GM18858 (cell line): ENCODE data around the gene PSMA3.

Source experiments
- ATAC-seq: cut with Tn5 transposase; IDR thresholded peaks from one replicate; pipeline ENCODE4 v1.9.1; 2021; ENCODE audit not compliant: unreplicated experiment

PSMA3 gene

DNA sequence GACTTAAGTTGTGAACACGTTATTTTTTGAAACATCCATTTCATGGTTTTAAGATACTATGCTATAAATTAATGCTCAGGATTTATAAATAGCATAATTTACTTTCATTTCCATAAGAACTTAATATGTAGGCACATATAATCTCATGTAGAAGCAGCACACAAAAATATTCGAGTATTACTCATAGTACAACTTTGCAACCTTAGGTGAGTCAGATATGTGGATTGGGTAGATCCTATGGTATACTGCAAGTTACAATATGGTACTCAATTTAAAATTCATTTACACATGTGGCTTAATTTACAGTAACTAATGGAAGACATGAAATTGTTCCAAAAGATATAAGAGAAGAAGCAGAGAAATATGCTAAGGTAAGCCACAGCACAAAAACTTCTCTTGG, 26.0 kb downstream of the PSMA3 start:
- ATAC-seq = no peak

DNA sequence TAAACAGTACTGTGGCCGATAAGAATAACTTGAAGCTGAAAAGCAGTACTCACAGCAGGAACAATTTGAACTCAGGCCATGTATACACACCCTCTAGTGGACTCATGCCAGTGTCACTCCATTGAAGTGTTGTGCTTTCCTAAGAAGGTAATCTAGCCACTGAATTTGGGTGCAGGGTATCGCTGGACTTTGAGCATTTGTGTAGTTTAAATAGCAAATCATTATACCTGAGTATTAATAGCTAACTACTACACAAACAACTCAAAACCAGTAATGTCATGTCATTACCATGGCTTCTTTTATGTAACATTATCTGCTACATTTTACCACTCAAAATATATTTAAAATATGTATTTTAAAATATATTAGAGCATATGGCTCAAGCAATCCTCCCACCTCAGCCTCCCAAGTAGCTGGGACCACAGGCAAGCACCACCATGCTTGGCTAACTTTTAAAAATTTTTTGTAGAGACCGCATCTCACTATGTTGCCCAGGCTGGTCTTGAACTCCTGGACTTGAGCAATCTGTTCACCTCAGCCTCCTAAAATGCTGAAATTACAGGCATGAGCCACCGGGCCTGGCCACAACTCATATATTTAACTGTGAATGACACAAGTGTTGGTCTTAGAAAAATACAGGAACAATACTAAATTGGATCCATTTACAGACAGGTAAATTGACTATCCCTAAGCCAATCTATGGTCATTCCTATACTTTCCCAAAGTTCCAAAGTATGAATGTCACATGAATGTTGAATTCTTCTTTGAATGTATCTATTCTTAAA, 28.1 kb downstream of the PSMA3 start:
- no peak for ATAC-seq

DNA sequence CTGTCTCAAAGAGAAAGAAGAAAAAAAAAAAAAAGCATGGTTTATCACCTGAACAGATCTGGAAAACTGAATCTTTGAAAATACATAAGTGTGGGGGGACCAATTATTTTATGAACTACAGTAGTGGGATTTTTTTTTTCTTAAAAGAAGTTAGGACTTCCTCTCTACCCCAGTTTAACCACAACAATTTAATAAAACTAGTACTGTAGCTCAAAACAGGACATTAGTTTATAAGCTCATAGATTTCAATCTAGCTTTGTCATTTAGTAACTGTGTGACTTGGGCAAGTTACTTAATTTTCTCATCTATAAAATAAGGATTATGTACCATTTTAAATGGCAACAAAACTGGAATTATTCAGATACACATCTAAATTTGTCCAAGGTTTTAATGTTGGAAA, 30.2 kb downstream of the PSMA3 start:
- no peak for ATAC-seq

DNA sequence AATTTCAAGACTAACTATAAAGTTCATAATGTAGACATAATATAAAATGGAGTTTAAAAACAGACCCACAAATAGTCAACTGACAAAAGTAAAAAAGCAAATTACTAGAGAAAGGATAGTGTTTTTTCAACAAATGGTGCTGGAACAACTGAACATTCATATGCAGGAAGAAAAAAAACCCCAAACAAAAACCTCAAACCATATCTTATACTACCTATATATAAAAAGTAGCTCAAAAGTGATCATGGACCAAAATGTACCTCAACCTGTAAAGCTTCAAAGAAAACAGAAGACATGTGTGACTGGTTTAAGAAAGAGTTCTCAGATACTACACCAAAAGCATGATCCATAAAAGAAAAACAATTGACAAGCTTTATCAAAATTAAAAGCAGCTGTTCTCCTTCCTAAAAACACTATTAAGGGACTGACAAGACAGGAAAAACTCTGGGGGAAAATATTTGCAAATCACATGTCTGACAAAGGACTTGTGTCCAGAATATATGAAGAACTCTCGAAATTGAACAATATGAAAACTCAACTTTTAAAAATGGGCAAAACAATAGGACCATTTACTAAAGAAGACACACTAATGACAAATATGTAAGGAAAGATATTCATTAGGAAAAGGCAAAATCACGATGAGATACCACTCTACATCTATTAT, 31.0 kb downstream of the PSMA3 start:
- no peak for ATAC-seq

DNA sequence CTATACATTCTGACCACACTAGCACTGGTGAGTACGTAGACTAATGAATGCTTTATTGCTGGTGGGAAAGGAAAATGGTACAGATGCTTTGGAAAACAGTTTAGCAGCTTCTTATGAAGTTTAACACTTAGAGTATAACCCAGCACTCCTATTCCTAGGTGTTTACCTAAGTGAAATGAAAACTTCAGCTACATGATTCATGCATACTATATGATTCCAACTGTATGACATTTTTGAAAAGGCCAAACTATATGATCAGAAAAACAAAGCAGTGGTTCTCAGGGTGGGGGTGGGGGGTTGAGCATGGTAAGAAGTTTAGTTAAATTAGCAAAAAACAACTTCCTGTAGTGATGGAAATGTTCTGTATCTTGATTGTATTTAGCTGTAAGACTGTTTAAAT, 31.6 kb downstream of the PSMA3 start:
- ATAC-seq = no peak

DNA sequence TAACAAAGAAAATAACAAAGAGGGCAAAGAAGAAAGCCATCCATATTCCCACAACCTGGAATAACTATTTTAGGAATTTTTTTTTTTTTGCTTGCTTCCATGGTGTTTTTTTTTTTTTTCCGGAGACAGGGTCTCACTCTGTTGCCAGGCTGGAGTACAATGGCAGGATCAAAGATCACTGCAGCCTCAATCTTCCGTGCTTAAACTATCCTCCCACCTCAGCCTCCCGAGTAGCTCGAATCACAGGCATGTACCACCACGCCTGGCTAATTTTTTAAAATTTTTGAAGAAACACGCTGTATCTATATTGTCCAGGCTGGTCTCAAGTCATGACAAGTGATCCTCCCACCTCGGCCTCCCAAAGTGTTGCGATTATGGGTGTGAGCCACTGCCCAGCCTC, 33.5 kb downstream of the PSMA3 start:
- no peak for ATAC-seq

DNA sequence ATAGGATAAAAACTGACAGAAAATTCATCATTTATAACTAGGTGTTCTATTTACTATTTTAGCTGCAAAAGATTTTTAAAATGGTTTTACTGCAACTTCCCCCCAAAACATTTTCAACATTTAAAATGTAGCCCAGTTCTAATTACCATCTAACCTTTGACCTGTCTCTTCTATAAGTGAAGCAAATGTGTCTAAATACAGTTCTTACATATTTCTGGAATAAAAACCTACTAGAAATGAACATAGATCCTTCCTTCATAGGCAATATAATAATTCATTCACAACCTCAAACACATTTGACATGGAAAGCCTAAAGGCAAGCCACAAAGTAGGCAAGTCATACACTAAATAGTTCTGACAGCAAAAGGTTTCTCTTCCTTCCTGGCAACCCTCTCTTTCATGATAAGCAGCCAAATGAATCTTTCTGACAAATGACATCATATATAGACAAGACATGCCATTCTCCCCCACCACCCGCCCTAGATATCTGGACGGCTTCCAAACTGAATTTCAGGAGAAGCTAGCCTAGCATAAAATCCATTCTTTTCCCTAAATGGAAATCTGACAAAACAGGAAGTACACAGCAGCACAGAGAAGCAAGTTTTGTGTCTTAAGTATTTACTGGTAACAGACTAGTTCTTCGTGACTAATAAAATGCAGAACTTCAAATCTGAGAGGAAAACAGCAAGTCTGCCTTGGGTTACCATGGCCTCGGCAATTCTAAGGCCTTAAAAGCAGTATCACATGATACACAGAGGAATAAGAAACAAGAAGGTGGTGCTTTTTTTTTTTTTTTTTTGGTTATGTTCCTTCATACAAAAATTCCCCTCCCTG, 36.5 kb downstream of the PSMA3 start:
- ATAC-seq = peak; percentile 61

DNA sequence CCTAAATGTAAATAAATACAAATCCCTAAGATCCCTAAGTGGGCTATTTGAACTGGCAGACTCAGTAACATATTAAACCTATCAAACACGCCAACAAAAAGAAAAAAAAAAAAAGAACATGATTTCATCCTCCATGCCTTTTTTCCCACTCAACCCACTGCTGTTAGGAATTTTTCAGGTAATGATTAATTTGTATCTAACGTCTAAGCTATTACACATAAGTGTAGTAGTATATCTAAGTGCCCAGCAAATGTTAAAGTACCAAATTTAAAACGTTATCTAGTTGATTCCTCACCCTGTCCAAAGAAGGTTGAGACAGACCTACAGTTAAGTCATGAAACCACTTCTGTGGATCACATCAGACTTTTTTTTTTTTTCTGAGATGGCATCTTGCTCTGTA, 37.3 kb downstream of the PSMA3 start:
- no peak for ATAC-seq

DNA sequence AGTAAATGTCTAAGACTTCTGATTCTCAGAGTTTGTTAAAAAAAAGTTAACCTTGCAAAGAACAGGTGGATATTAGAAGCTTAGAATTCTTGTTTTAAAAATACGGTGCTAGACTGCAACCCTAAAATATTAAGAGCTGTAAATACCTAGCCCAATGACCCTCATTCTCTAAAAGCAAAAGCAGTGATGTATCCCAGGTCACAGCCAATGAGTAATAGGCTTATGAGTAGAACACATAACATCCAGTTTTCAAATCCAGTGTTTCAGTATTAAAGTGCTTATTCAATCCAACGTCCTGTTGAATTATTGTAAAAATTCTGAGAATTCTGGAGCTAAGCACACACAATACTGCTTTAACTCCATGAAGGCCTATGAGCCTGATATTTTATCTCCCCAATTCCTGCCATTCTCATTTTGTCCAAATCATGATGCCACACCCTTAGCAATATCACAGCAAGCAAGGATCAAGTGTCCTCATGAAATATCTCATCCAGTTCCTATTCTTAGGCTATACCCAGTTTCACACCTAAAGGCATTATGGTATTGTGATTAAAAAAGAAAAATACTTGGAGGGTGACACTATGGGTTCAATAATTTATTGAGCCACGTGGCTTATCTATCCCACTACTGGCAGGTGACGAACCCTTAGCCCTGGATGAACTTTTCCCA, 38.4 kb downstream of the PSMA3 start:
- ATAC-seq = no peak

DNA sequence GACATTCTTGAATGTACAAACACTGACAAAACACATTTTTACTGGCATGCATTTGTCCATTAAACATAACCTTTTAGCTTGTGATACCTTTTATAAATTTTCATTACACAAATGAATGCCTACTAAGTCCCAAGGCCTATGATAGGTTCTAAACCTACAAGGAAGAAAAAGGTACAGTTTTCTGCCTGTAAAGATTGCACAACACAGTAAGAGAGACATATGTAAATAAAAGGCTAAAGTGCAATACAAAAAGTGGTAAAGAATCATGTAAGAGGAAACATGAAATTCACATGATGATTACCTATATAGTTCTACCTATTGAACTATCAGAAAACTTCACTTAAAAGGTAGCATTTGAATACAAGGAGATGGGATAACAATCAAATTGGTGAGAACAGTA, 39.1 kb downstream of the PSMA3 start:
- no peak for ATAC-seq

DNA sequence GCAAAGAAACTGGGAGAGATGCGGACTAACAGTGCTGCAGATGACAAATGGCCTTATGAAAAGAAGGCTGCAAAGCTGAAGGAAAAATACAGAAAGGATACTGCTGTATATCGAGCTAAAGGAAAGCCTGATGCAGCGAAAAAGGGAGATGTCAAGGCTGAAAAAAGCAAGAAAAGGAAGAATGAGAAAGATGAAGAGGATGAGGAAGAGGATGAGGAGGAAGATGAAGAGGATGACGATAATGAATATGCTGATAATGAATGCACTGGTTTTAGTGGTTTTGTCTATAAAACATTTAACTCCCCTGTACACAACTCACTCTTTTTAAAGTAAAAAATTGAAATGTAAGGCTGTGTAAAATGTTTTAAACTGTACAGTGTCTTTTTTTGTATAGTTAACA, 40.5 kb downstream of the PSMA3 start:
- no peak for ATAC-seq

DNA sequence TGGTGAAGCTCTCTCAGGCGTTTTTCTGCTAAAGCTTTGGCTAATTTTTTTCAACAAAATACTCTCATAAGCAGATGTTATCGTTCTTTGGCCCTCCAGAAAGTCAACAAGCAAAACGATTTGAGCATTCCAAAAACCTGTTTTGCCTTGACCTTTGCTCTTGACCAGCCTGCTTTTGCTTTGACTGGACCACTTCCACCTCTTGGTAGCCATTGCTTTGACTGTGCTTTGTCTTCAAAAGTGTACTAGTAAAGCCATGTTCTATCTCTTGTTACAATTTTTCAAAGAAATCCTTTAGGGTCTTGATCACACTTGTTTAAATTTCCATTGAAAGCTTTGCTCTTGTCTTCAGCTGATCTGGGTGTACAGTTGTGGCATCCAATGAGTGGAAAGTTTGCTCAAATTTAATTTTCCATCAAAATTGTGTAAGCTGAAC, 43.0 kb downstream of the PSMA3 start:
- no peak for ATAC-seq

DNA sequence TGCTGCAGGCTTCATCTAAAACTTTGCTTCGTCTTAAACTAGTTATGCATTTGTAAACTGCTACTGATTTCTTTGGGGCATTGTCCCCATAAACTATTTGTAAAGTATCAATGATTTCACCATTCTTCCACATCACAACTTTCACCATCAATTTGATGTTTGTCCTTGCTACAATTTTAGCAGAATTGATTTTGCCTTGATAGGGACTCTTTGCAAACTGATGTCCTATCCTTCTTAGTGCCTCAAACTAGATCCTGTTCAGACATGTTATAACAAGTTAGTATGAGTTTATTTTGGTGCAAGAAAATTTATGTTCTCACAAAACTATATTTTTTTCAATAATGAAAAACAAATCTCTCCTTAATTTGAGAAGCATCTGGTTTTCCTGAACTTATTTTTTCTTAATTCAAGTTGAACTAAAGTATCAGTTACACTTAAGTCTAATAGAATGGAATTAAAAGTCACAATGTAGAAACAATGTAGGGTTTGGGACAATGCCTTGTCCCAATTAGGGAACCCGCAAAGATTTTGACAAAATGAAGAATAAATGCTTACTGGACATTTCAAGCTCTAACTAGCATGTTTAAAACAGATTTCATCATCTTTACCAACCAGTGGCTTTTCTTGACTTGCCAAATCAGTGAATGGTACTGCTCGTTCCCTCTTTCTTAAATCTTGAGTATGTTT, 43.6 kb downstream of the PSMA3 start:
- no peak for ATAC-seq

DNA sequence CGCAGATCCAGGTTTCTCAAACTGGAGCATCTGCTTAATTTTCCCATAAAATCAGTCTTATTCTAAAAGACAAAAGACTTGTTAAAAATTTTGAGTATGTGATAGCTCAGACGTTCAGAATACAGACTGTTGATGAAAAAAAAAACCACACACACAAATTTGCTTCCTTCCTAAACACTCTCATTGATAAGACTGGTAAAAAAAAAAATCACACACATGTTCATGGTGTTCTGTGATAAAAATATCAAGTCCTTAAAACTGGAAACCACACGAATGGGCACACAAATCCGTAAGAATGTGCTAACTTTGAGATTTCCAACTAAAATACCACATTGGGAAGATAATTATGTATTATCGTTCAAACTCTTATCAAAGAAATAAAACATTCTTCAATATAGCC, 47.0 kb downstream of the PSMA3 start:
- ATAC-seq = no peak

DNA sequence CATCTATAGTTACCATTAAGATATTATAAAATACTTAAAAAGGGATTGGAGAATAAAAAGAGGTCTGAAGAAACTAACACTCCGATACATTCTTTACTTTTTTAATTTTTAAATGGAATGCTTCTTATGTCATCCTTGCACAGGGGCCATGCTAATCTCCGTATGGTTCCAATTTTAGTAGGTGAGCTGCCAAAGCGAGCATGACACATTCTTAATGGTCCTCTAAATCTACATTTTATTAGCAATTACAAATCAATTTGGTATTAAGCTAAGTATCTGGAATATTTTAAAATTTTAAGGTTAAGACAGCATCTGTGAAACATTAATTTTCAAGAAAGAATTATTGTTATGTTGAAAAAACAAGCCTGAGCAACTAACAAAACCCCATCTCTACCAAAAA, 47.5 kb downstream of the PSMA3 start:
- no peak for ATAC-seq

DNA sequence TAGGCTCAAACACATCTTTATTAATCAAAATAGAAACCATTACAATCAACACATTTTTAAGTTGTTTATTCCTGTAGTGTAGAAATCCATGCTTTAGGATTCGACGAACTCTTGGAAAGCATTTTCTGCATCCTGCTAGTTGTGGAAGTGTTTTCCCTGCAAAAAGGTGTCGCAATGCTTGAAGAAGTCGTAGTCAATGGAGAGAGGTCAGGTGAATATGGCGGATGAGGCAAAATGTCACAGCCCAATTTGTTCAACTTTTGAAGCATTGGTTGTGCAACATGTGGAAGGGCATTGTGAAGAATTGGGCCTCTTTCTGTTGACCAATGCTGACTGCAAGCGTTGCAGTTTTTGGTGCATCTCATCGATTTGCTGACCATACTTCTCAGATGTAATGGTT, 49.6 kb downstream of the PSMA3 start:
- ATAC-seq = no peak

DNA sequence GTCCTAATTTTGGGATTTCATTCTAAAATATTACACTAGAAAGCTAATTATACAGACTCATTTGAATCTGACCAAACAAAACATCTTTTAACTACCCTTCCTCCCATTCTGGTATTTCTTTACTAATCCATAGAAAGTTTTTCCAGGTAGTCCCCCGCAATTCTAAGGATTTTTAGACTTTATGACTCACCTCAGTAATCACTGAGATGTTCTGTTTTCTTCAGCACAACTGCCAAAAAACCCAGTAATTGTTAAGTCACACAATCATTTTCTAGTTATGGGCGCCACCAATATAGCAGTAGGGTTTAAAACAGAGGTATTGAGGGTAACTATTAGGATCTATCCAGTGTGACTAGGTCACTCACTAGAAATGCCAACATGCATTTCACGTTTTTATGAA, 52.1 kb downstream of the PSMA3 start:
- ATAC-seq = no peak

DNA sequence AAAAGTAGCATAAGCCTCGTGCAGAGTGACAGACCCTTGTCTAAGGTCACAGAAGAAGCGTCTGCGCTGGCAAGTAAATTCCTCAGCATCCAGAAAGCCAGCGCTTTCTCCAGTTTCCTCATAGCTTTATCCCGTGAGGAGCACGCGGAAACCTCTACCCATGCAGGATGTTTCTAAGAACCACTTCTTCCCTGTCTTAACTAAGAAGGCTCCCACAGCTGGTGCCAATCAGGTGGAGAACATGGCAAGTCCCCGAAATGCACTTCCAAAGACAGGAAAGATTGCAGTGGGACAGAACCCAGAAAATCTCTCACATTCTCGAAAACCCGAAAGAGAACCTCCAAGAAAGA, 52.7 kb downstream of the PSMA3 start:
- no peak for ATAC-seq

DNA sequence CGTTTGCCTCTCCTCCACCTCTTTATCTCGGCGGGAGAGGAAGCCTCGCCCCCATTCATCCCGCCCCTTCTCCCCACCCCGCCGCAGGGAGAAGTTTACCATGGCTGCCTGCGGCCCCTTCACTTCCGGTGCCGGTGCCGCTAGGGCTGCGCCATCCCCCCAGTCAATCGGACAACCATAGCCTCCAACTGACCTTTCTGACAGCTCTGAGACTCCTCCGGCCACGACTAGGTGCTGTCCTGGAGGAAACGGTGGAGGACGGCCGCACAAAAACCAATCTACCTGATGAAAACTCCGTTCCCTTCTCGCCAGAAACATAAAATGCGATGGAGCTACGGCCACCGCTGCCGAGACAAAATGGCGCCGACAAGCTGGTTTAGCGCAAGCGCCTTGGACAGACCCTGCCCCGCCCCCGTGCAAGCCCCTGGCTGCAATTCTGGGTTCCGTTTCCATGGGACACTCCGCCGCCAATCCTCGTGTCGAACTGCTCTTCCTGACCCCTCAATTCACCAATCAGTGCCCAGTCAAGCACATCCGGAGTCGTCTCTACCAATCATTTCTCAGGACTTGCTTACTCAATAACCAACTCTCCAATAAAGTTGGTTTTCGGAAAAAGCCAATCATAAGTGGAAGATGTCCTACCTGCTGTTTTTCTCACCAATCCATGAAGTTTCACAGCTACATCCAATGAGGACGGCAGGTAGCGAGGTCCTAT, 53.3 kb downstream of the PSMA3 start:
- ATAC-seq = peak; percentile 87
